Smooth muscle cell (in vitro differentiated cells): ENCODE results near the gene UPF1. TPM values are rescaled to one million over a fixed set of nuclear protein-coding genes. Genes with fewer than 3 reads are reported as not detected.

Experiments
- DNase-seq: peaks from one replicate; lab custom pipeline; 2025; ENCODE audit not compliant: unreplicated experiment; lab: John Stamatoyannopoulos, UW
- H2AFZ ChIP-seq: fragments of 200-600 bp; sonication (generic); 2 replicates; pipeline ENCODE4 v1.6.0; 2016; ENCODE audit warnings: antibody characterized with exemption, low read depth, mild to moderate bottlenecking
- H3F3A ChIP-seq: fragments of 200-600 bp; sonication (generic); 2 replicates; pipeline ENCODE4 v1.6.0; 2017; ENCODE audit warnings: antibody characterized with exemption, low read depth
- H3K27ac ChIP-seq: fragments of 200-600 bp; sonication (generic); 2 replicates; pipeline ENCODE4 v1.5.1; 2016; ENCODE audit warnings: low read depth, mild to moderate bottlenecking
- H3K27me3 ChIP-seq: fragments of 200-600 bp; sonication (generic); 2 replicates; pipeline ENCODE4 v1.6.1; 2016; ENCODE audit warnings: low read depth, mild to moderate bottlenecking
- H3K36me3 ChIP-seq: fragments of 200-600 bp; sonication (generic); 2 replicates; pipeline ENCODE4 v1.5.1; 2016; ENCODE audit warnings: low read depth
- H3K4me1 ChIP-seq: fragments of 200-600 bp; sonication (generic); 2 replicates; pipeline ENCODE4 v1.5.1; 2016; ENCODE audit warnings: low read depth
- H3K4me2 ChIP-seq: fragments of 200-600 bp; sonication (generic); 2 replicates; pipeline ENCODE4 v1.6.0; 2016; ENCODE audit warnings: mild to moderate bottlenecking
- H3K4me3 ChIP-seq: fragments of 200-600 bp; sonication (generic); 2 replicates; pipeline ENCODE4 v1.5.1; 2016; ENCODE audit warnings: mild to moderate bottlenecking
- H3K79me2 ChIP-seq: fragments of 200-600 bp; sonication (generic); 2 replicates; pipeline ENCODE4 v1.6.0; 2016; ENCODE audit warnings: low read depth, mild to moderate bottlenecking
- H3K9ac ChIP-seq: fragments of 200-600 bp; sonication (generic); 2 replicates; pipeline ENCODE4 v1.6.0; 2016; ENCODE audit warnings: low read depth
- H3K9me3 ChIP-seq: fragments of 200-600 bp; sonication (generic); replicated peaks from 2 replicates; pipeline ENCODE4 v1.5.1; 2016; ENCODE audit warnings: low read depth
- H4K20me1 ChIP-seq: fragments of 200-600 bp; sonication (generic); 2 replicates; pipeline ENCODE4 v1.6.0; 2016; ENCODE audit warnings: low read depth
- WGBS: methylation state at CpG from one replicate; pipeline ENCODE4 v1.1.7; 2016; ENCODE audit warnings: low lambda C conversion rate; 5-methylcytosine and 5-hydroxymethylcytosine counted together
- polyA plus RNA-seq: library from polyadenylated mRNA; unstranded; fragments of >200 nt; fragmentation: Nextera tagmentation; extraction: Ambion mirVana; gene quantifications from 2 replicates; pipeline ENCODE4 v1.2.1, GENCODE V29; 2016
- total RNA-seq: library from RNA; depleted of rRNA; stranded (reverse); fragments of >200 nt; gene quantifications from 2 replicates; pipeline ENCODE4 v1.2.3, GENCODE V29; 2014
- TF ChIP-seq, protein P1 (sequence below): fragments of 200-600 bp; sonication (generic); IDR thresholded peaks from 2 replicates; pipeline ENCODE4 v1.5.1; 2017; ENCODE audit warnings: borderline replicate concordance, mild to moderate bottlenecking, antibody characterized with exemption; ENCODE audit not compliant: insufficient read depth, poor library complexity, severe bottlenecking

UPF1 gene
- total and polyA plus RNA-seq, 2 experiments from 2014 or later: 30.3 to 37.8 TPM

DNA sequence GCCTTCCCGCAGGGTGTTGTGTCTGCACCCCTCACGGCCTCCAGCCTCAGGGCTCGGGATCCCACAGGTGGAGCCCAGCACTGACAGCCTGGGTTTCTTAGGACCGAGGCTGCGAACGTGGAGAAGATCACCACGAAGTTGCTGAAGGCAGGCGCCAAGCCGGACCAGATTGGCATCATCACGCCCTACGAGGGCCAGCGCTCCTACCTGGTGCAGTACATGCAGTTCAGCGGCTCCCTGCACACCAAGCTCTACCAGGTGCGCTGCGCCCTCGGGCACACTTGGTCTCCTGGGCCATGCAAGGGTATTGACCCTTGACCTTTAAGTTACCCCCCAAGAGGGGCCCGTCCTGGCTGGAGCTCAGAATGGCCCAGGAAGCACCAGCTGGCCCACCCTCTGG lies 29.0 kb downstream of the UPF1 start:
- Histone ChIP-seq H3K27ac (no peak overlapping the region), H3K36me3 (no peaks in the 10 kb centered on the region), H3K9ac (no peak overlapping the region), H3K4me3 (no peak overlapping the region), H3K4me1 (no peaks in the 10 kb centered on the region), H3K27me3 (no peaks in the 10 kb centered on the region), H3F3A (peaks cover under 1% of the 10 kb centered on the region), H3K4me2 (no peak overlapping the region), H3K9me3 (no peaks in the 10 kb centered on the region), H3K79me2 (no peaks in the 10 kb centered on the region), H4K20me1 (peaks cover 28% of the 10 kb centered on the region), H2AFZ (no peak overlapping the region)
- TF ChIP-seq, protein P1, sequence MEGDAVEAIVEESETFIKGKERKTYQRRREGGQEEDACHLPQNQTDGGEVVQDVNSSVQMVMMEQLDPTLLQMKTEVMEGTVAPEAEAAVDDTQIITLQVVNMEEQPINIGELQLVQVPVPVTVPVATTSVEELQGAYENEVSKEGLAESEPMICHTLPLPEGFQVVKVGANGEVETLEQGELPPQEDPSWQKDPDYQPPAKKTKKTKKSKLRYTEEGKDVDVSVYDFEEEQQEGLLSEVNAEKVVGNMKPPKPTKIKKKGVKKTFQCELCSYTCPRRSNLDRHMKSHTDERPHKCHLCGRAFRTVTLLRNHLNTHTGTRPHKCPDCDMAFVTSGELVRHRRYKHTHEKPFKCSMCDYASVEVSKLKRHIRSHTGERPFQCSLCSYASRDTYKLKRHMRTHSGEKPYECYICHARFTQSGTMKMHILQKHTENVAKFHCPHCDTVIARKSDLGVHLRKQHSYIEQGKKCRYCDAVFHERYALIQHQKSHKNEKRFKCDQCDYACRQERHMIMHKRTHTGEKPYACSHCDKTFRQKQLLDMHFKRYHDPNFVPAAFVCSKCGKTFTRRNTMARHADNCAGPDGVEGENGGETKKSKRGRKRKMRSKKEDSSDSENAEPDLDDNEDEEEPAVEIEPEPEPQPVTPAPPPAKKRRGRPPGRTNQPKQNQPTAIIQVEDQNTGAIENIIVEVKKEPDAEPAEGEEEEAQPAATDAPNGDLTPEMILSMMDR: no peak
- DNase-seq: no peak
- WGBS: 96% methylated on average over 17 of the region's 17 CpGs

DNA sequence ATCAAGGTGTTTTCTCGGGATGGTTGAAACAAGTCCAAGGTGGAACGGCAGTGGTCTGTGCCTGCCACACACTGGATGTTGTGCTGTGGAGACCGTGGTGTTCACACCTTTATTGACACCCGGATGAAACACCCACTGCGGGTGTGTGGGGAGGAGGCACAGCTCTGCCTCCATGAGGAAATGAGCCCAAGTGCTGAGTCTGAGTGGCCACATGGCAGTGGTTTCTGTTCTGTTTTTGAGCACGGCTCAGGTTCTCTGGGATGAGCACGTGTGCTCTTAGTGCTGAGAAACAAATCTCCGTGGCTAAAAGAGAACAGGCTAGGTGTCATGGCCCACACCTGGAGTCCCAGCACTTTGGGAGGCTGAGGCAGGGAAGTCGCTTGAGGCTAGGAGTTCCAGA lies 29.5 kb downstream of the UPF1 start:
- Histone ChIP-seq H3K4me2 (no peak overlapping the region), H3K36me3 (no peaks in the 10 kb centered on the region), H3K9ac (no peak overlapping the region), H4K20me1 (peaks cover 24% of the 10 kb centered on the region), H3K4me3 (no peak overlapping the region), H3K9me3 (no peaks in the 10 kb centered on the region), H3K4me1 (no peaks in the 10 kb centered on the region), H3K79me2 (no peaks in the 10 kb centered on the region), H2AFZ (no peak overlapping the region), H3F3A (peaks cover 5% of the 10 kb centered on the region), H3K27ac (no peak overlapping the region), H3K27me3 (no peaks in the 10 kb centered on the region)
- over 99% methylated on average over 9 of the region's 9 CpGs for WGBS
- TF ChIP-seq, protein P1: no peak
- no peak for DNase-seq

DNA sequence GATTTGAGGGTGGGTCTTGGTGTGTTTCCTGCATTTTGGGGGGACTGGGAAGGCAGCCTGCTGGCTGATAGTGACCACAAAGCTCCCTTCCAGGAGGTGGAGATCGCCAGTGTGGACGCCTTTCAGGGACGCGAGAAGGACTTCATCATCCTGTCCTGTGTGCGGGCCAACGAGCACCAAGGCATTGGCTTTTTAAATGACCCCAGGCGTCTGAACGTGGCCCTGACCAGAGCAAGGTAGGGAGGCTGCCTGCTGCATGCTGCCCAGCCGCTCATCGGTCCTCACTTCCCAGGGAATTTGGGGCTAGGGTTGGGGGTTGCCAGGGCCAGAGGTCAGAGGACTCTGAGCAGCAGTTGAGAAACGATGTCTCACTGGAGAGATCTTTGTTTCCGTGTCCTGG lies 30.2 kb downstream of the UPF1 start:
- H3F3A ChIP-seq: peaks cover 6% of the 10 kb centered on the region
- H3K4me1 ChIP-seq: no peaks in the 10 kb centered on the region
- H3K4me2 ChIP-seq: no peak overlapping the region
- no peaks in the 10 kb centered on the region for H3K9me3 ChIP-seq
- H3K4me3 ChIP-seq: no peak overlapping the region
- no peaks in the 10 kb centered on the region for H3K79me2 ChIP-seq
- H3K36me3 ChIP-seq: no peaks in the 10 kb centered on the region
- no peak for DNase-seq
- 96% methylated on average over 11 of the region's 12 CpGs for WGBS
- no peak overlapping the region for H3K9ac ChIP-seq
- no peak overlapping the region for H2AFZ ChIP-seq
- H3K27ac ChIP-seq: no peak overlapping the region
- H3K27me3 ChIP-seq: no peaks in the 10 kb centered on the region
- H4K20me1 ChIP-seq: peaks cover 23% of the 10 kb centered on the region
- TF ChIP-seq, protein P1: no peak
